ENCODE results near the gene ELOVL5. TPM values are rescaled to one million over a fixed set of nuclear protein-coding genes. Genes with fewer than 3 reads are reported as not detected.
"Not testable (repeated sequence)": the region's sequence is repeated elsewhere in the genome, so short reads cannot be mapped to it uniquely, and the experiment has no call there.

ELOVL5 gene
- total and polyA plus RNA-seq, 10 donors: 48.8 to 113 (median 91.2) TPM

- H3K27me3 ChIP-seq (replicated peaks in 1 of 7): no peaks in the 10 kb centered on the region
- no peak for TF ChIP-seq POLR2AphosphoS5 (IDR thresholded peaks at IDR 0.05)
- no peak for TF ChIP-seq CTCF (IDR thresholded peaks at IDR 0.05 in 8 of 11, conservative IDR thresholded peaks at IDR 0.05 in 3 of 11)
- no peak for TF ChIP-seq POLR2A (IDR thresholded peaks at IDR 0.05)
- 2 to 3% (median 2%) methylated on average over 15 of the region's 15 CpGs for WGBS, 5 donors
- peak overlapping the region; percentile 87 to 94 (median 92) for H3K4me3 ChIP-seq
- peaks cover 18 to 46% (median 35%) of the 10 kb centered on the region in 6 donors for H3K4me1 ChIP-seq
- H3K9me3 ChIP-seq: no peaks in the 10 kb centered on the region
- H3K27ac ChIP-seq: peak overlapping the region; percentile 97 to 100 (median 99)
- intact Hi-C loops (cut with DNase I; ENCODE audit: low total_unique reads): loop anchor here (10.0 kb wide), 1 partner anchor 64 kb away; no protein-coding TSS in a partner anchor
- DNase-seq: no peak
- H3K36me3 ChIP-seq: peaks cover 0 to 12% (median 0%) of the 10 kb centered on the region in 6 donors
Observed at GRCh38 chr6:53349209-53349693, 501 bp upstream of the ELOVL5 start.

DNA sequence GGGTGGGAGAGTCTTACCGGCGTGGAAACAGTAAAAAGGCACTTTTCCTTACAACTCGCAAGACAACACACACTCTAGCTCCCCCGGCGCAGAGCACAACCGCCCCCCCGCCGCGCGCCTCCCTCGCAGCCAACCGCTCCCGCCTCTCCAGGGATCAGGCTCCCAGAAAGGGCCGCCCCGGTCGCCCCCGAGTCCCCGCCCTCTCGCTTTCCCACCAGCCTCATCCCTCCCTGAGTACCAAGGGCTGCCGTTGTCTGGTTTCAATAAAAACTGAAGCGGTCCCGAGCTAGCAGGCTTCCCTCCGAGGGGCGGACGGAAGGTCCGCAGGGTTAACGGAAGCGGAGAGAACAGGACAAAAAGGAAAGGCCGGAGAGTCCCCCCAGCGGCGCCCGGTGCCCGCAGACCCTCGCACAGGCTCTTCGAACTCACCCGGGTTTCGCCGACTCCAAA lies 804 bp downstream of the ELOVL5 start:
- H3K4me3 ChIP-seq: peak overlapping the region; percentile 87 to 94 (median 92)
- peaks cover 0 to 12% (median 0%) of the 10 kb centered on the region in 6 donors for H3K36me3 ChIP-seq
- no peaks in the 10 kb centered on the region for H3K27me3 ChIP-seq (replicated peaks in 1 of 7)
- intact Hi-C loops (cut with DNase I; ENCODE audit: low total_unique reads): loop anchor here (10.0 kb wide), 1 partner anchor 63 kb away; no protein-coding TSS in a partner anchor
- WGBS, 5 donors: 0 to 2% (median 0%) methylated on average over 29 to 38 of the region's 38 CpGs
- TF ChIP-seq POLR2AphosphoS5 (IDR thresholded peaks at IDR 0.05) (peak in 2 of 3 donors; percentile 11 to 28), CTCF (IDR thresholded peaks at IDR 0.05 in 8 of 11, conservative IDR thresholded peaks at IDR 0.05 in 3 of 11) (no peak)
- H3K9me3 ChIP-seq: no peaks in the 10 kb centered on the region
- H3K27ac ChIP-seq: peak overlapping the region; percentile 97 to 100 (median 99)
- DNase-seq: peak; percentile 92
- peaks cover 28 to 59% (median 48%) of the 10 kb centered on the region in 6 donors for H3K4me1 ChIP-seq

DNA sequence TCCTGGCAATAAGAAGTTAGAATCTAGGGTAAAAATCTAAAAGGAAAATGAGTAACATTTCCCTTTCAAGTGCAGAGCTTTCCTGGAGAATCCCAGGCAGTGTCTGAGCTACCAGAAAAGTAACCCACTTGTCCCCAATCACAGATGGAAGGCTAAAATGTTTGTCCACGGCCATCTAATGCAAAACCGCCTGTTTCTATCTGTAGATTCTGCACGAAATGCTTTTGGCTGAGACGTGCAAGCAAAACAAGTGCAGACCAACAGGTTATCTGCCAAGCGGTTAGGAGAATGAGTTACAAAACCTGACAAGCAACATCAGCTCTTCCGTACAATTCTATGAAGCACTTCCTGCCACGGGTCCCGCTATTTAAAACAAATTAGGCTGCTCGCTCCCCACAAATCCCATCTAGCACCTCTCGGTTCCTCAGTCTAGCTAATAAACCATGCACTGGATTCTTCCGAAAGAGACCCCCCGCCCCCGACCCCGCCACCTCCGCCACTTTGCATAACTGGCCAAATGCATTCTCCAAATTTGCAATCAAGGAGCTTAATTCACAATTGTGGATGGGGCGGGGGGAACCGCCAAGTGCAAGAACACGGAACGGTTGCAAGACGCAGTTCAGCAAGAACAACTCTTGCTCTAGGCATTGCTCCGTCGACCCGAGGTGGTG lies 1.4 kb downstream of the ELOVL5 start:
- H3K27ac ChIP-seq: peak overlapping the region; percentile 97 to 100 (median 99)
- WGBS, 5 donors: 0 to 2% (median 1%) methylated on average over 23 of the region's 23 CpGs
- peak overlapping the region; percentile 87 to 94 (median 92) for H3K4me3 ChIP-seq
- no peaks in the 10 kb centered on the region for H3K27me3 ChIP-seq (replicated peaks in 1 of 7)
- intact Hi-C loops (cut with DNase I; ENCODE audit: low total_unique reads): loop anchor here (10.0 kb wide), 1 partner anchor 63 kb away; no protein-coding TSS in a partner anchor
- no peak for DNase-seq
- TF ChIP-seq POLR2AphosphoS5 (IDR thresholded peaks at IDR 0.05) (no peak), POLR2A (IDR thresholded peaks at IDR 0.05) (no peak), CTCF (IDR thresholded peaks at IDR 0.05 in 8 of 11, conservative IDR thresholded peaks at IDR 0.05 in 3 of 11) (no peak)
- H3K9me3 ChIP-seq: no peaks in the 10 kb centered on the region
- peaks cover 28 to 65% (median 54%) of the 10 kb centered on the region in 6 donors for H3K4me1 ChIP-seq
- peaks cover 0 to 12% (median 0%) of the 10 kb centered on the region in 6 donors for H3K36me3 ChIP-seq

DNA sequence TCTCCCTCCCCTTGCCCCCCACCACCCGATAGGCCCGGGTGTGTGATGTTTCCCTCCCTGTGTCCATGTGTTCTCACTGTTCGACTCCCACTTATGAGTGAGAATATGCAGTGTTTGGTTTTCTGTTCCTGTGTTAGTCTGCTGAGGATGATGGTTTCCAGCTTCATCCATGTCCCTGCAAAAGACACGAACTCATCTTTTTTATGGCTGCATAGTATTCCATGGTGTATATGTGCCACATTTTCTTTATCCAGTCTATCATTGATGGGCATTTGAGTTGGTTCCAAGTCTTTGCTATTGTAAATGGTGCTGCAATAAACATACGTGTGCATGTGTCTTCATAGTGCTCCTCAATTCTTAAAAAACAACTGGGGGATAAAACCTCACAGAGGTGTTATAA lies 2.7 kb downstream of the ELOVL5 start:
- intact Hi-C loops (cut with DNase I; ENCODE audit: low total_unique reads): loop anchor here (10.0 kb wide), 1 partner anchor 61 kb away; no protein-coding TSS in a partner anchor
- not testable (repeated sequence) for DNase-seq; H3K27me3 ChIP-seq (replicated peaks in 1 of 7); H3K9me3 ChIP-seq
- WGBS, 5 donors: 89 to 98% (median 96%) methylated on average over 5 of the region's 5 CpGs
- H3K4me3 ChIP-seq: peak overlapping the region in 1 of 8 donors; percentile 90
- peak overlapping the region in 3 of 8 donors; percentile 99 to 100 (median 100) for H3K27ac ChIP-seq
- H3K4me1 ChIP-seq: peaks cover 38 to 78% (median 66%) of the 10 kb centered on the region in 6 donors
- H3K36me3 ChIP-seq: peaks cover 0 to 12% (median 0%) of the 10 kb centered on the region in 6 donors

Data from spleen (tissue), 11 donors.